ENCODE measurements around the gene GPATCH8. TPM values are rescaled to one million over a fixed set of nuclear protein-coding genes. Genes with fewer than 3 reads are reported as not detected.

Gene GPATCH8
- total and polyA plus RNA-seq, 7 experiments from 2014 or later, result 40.2 to 88.5 (median 67.6) TPM

GRCh38 chr17:44349553-44350070 lies 153.6 kb downstream of the GPATCH8 start:
- H3K27ac ChIP-seq (ENCODE audit: low read depth, low read length), result no peak overlapping the region
- H3K4me3 ChIP-seq (ENCODE audit: low read length), result no peak overlapping the region
- Mint-ChIP-seq H3K4me1 (peaks cover 8 to 22% (median 21%) of the 10 kb centered on the region in 7 donors), H3K36me3 (peaks cover 0 to 4% (median 0%) of the 10 kb centered on the region in 5 donors), H3K27me3 (peaks cover 0 to 4% (median 0%) of the 10 kb centered on the region in 5 donors), H3K4me3 (no peak overlapping the region), H3K9me3 (no peaks in the 10 kb centered on the region), H3K27ac (no peak overlapping the region)
- peaks cover 6% of the 10 kb centered on the region in 2 donors for H3K4me1 ChIP-seq (ENCODE audit: control insufficient read depth in 2 of 2, insufficient read depth in 2 of 2, low read length in 2 of 2)
- ChIA-PET POLR2A (interaction anchor here (1.5 to 1.7 kb wide), 2 partner anchors 23 to 140 kb away, joined by 3 to 6 read pairs; no protein-coding TSS in a partner anchor), CTCF (interaction anchor here (1.2 to 1.6 kb wide), 3 partner anchors 8 to 148 kb away, joined by 3 to 4 read pairs (median 3); no protein-coding TSS in a partner anchor)
- H3K9me3 ChIP-seq (ENCODE audit: control insufficient read depth in 2 of 3, low read length in 3 of 3), result no peaks in the 10 kb centered on the region
- no peaks in the 10 kb centered on the region for H3K27me3 ChIP-seq (ENCODE audit: control insufficient read depth in 2 of 2, insufficient read depth in 2 of 2, low read length in 2 of 2)
- ATAC-seq, result no peak
- H3K36me3 ChIP-seq (ENCODE audit: control insufficient read depth in 2 of 3, insufficient read depth in 3 of 3, low read length in 3 of 3), result peaks cover 0 to 13% (median 0%) of the 10 kb centered on the region in 3 experiments
- intact Hi-C loops (cut with micrococcal nuclease), result loop anchor here (1.0 to 5.0 kb wide), 4 partner anchors 139 to 405 kb away; partner anchors contain the start of genes G6PC3 (in 1 of the 2) and HDAC5 (in 1 of the 2)
- no peak for DNase-seq

- H3K27me3 ChIP-seq (ENCODE audit: control insufficient read depth in 2 of 2, insufficient read depth in 2 of 2, low read length in 2 of 2), result no peaks in the 10 kb centered on the region
- POLR2A ChIA-PET, result interaction anchor here (1.5 kb wide), 1 partner anchor 22 kb away, joined by 3 read pairs; no protein-coding TSS in a partner anchor
- DNase-seq (no peak), ATAC-seq (no peak)
- no peak overlapping the region for H3K4me3 Mint-ChIP-seq
- H3K36me3 Mint-ChIP-seq, result peaks cover 0 to 4% (median 0%) of the 10 kb centered on the region in 5 donors
- intact Hi-C loops (cut with micrococcal nuclease), result loop anchor here (5.0 kb wide), 2 partner anchors 227 to 277 kb away; partner anchors contain the start of genes G6PC3 (in 1 of the 2) and HDAC5 (in 1 of the 2)
- H3K4me1 ChIP-seq (ENCODE audit: control insufficient read depth in 2 of 2, insufficient read depth in 2 of 2, low read length in 2 of 2), result peaks cover 6% of the 10 kb centered on the region in 2 donors
- H3K36me3 ChIP-seq (ENCODE audit: control insufficient read depth in 2 of 3, insufficient read depth in 3 of 3, low read length in 3 of 3), result peaks cover 0 to 13% (median 0%) of the 10 kb centered on the region in 3 experiments
- peaks cover 8 to 27% (median 22%) of the 10 kb centered on the region in 7 donors for H3K4me1 Mint-ChIP-seq
- H3K27me3 Mint-ChIP-seq, result peaks cover 0 to 4% (median 0%) of the 10 kb centered on the region in 5 donors
- no peaks in the 10 kb centered on the region for H3K9me3 ChIP-seq (ENCODE audit: control insufficient read depth in 2 of 3, low read length in 3 of 3)
- CTCF ChIA-PET, result interaction anchor here (1.6 kb wide), 1 partner anchor 147 kb away, joined by 4 read pairs; no protein-coding TSS in a partner anchor
- H3K4me3 ChIP-seq (ENCODE audit: low read length), result no peak overlapping the region
- no peak overlapping the region for H3K27ac Mint-ChIP-seq
- no peak overlapping the region for H3K27ac ChIP-seq (ENCODE audit: low read depth, low read length)
- no peaks in the 10 kb centered on the region for H3K9me3 Mint-ChIP-seq
Measured at GRCh38 chr17:44348988-44349364, 154.2 kb downstream of the GPATCH8 start.

GRCh38 chr17:44348234-44348987 lies 154.8 kb downstream of the GPATCH8 start:
- Histone ChIP-seq H3K4me1 (ENCODE audit: control insufficient read depth in 2 of 2, insufficient read depth in 2 of 2, low read length in 2 of 2) (peaks cover 6% of the 10 kb centered on the region in 2 donors), H3K36me3 (ENCODE audit: control insufficient read depth in 2 of 3, insufficient read depth in 3 of 3, low read length in 3 of 3) (peaks cover 0 to 13% (median 0%) of the 10 kb centered on the region in 3 experiments), H3K27ac (ENCODE audit: low read depth, low read length) (no peak overlapping the region), H3K9me3 (ENCODE audit: control insufficient read depth in 2 of 3, low read length in 3 of 3) (no peaks in the 10 kb centered on the region), H3K27me3 (ENCODE audit: control insufficient read depth in 2 of 2, insufficient read depth in 2 of 2, low read length in 2 of 2) (no peaks in the 10 kb centered on the region), H3K4me3 (ENCODE audit: low read length) (no peak overlapping the region)
- Mint-ChIP-seq H3K9me3 (no peaks in the 10 kb centered on the region), H3K4me3 (no peak overlapping the region), H3K36me3 (peaks cover 0 to 4% (median 0%) of the 10 kb centered on the region in 5 donors), H3K27ac (no peak overlapping the region), H3K4me1 (peaks cover 8 to 28% (median 22%) of the 10 kb centered on the region in 7 donors), H3K27me3 (peaks cover 0 to 9% (median 5%) of the 10 kb centered on the region in 5 donors)
- ATAC-seq (peak; percentile 54), DNase-seq (no peak)
- intact Hi-C loops (cut with micrococcal nuclease), result loop anchor here (5.0 kb wide), 2 partner anchors 226 to 276 kb away; partner anchors contain the start of genes G6PC3 (in 1 of the 2) and HDAC5 (in 1 of the 2)
- ChIA-PET CTCF (no interaction called here), POLR2A (no interaction called here)

Other genes starting within 250 kb of the GPATCH8 start
- gene SLC4A1, start 235.3 kb downstream of the GPATCH8 start, total RNA-seq, result under 1 TPM in 1 of 5 experiments, not detected in 4; 0.15 TPM
- gene SLC4A1, start 235.3 kb downstream of the GPATCH8 start, polyA plus RNA-seq, result not detected
- gene RUNDC3A, start 194.8 kb downstream of the GPATCH8 start, total RNA-seq, result under 1 TPM in 2 of 5 experiments, not detected in 3; 0.08 to 0.22 TPM
- not detected for gene RUNDC3A, start 194.8 kb downstream of the GPATCH8 start, polyA plus RNA-seq
- gene SLC25A39, start 178.6 kb downstream of the GPATCH8 start, total RNA-seq, result 100 to 1,000 TPM in 3 of 5 experiments, 10 to 100 TPM in 2; 75.4 to 107 (median 101) TPM
- gene SLC25A39, start 178.6 kb downstream of the GPATCH8 start, polyA plus RNA-seq, result 100 to 1,000 TPM; 122 to 155 TPM
- 100 to 1,000 TPM in 1 of 5 experiments, 10 to 100 TPM in 4; 49.5 to 374 (median 52.2) TPM for gene GRN, start 158.1 kb downstream of the GPATCH8 start, total RNA-seq
- gene GRN, start 158.1 kb downstream of the GPATCH8 start, polyA plus RNA-seq, result 10 to 100 TPM; 52.2 to 58.7 TPM
- under 1 TPM; 0.24 to 0.78 (median 0.39) TPM for gene FAM171A2, start 139.6 kb downstream of the GPATCH8 start, total RNA-seq
- gene FAM171A2, start 139.6 kb downstream of the GPATCH8 start, polyA plus RNA-seq, result under 1 TPM; 0.11 to 0.16 TPM
- gene ITGA2B, start 113.8 kb downstream of the GPATCH8 start, total RNA-seq, result 10 to 100 TPM in 1 of 5 experiments, 1 to 10 TPM in 1, under 1 TPM in 3; 0.43 to 19.7 (median 0.67) TPM
- not detected for gene ITGA2B, start 113.8 kb downstream of the GPATCH8 start, polyA plus RNA-seq
- 1 to 10 TPM in 1 of 5 experiments, under 1 TPM in 2, not detected in 2; 0.16 to 1.7 (median 0.19) TPM for gene FZD2, start 54.1 kb upstream of the GPATCH8 start, total RNA-seq
- under 1 TPM in 1 of 2 donors, not detected in 1; 0.13 TPM for gene FZD2, start 54.1 kb upstream of the GPATCH8 start, polyA plus RNA-seq
- gene MEIOC, start 153.1 kb upstream of the GPATCH8 start, total RNA-seq, result under 1 TPM in 1 of 5 experiments, not detected in 4; 0.27 TPM
- gene MEIOC, start 153.1 kb upstream of the GPATCH8 start, polyA plus RNA-seq, result under 1 TPM; 0.14 to 0.61 TPM
- gene CCDC43, start 186.4 kb upstream of the GPATCH8 start, total RNA-seq, result 10 to 100 TPM; 15.0 to 29.1 (median 20.2) TPM
- gene CCDC43, start 186.4 kb upstream of the GPATCH8 start, polyA plus RNA-seq, result 10 to 100 TPM; 10.2 to 11.6 TPM
- gene DBF4B, start 205.3 kb upstream of the GPATCH8 start, total RNA-seq, result 10 to 100 TPM in 1 of 5 experiments, 1 to 10 TPM in 4; 2.8 to 23.1 (median 7.8) TPM
- gene DBF4B, start 205.3 kb upstream of the GPATCH8 start, polyA plus RNA-seq, result under 1 TPM; 0.35 to 0.70 TPM